ENCODE results near the gene DAZAP2.
"Not testable (repeated sequence)": the region's sequence is repeated elsewhere in the genome, so short reads cannot be mapped to it uniquely, and the experiment has no call there.

DAZAP2 gene

GRCh38 chr12:51291603-51292513 lies 53.2 kb downstream of the DAZAP2 start:
- not testable (repeated sequence) for H3K9me3 ChIP-seq (ENCODE audit: control insufficient read depth in 5 of 5, low read length in 5 of 5); H3K4me3 ChIP-seq (ENCODE audit: low read depth in 1 of 5, low read length in 5 of 5); H3K27me3 ChIP-seq (ENCODE audit: control insufficient read depth in 5 of 5, insufficient read depth in 4 of 5, low read length in 5 of 5); H3K4me1 ChIP-seq (ENCODE audit: control insufficient read depth in 5 of 5, insufficient read depth in 5 of 5, low read length in 5 of 5); H3K9ac ChIP-seq (ENCODE audit: low read length in 5 of 5); H3K27ac ChIP-seq (ENCODE audit: low read depth, low read length); H3K36me3 ChIP-seq (ENCODE audit: control insufficient read depth in 5 of 5, insufficient read depth in 5 of 5, low read length in 5 of 5)

All from subcutaneous abdominal adipose tissue (tissue), 5 donors.